Thyroid gland (tissue), 4 donors: ENCODE data around the gene TBC1D2B.

Source experiments
- CTCF ChIP-seq, 6 experiments: fragments of 200-600 bp in 3 of 6; fragments of 450-650 bp in 3 of 6; sonication (generic) in 3 of 6; IDR thresholded peaks; one replicate each; pipeline ENCODE4 v1.5.1; 2016 to 2019; ENCODE audit warnings: antibody characterized with exemption in 6 of 6, mild to moderate bottlenecking in 2 of 6, inconsistent platforms in 1 of 6, moderate library complexity in 1 of 6
- POLR2A ChIP-seq, 2 donors: fragments of 450-650 bp; IDR thresholded peaks; one replicate each; pipeline ENCODE4 v1.6.1; 2017; ENCODE audit warnings: antibody characterized with exemption in 2 of 2, mild to moderate bottlenecking in 2 of 2, moderate library complexity in 1 of 2

GRCh38 chr15:78007964-78008886 is 69.3 kb downstream of the TBC1D2B start:
- TF ChIP-seq POLR2A (IDR thresholded peaks at IDR 0.05): no peak
- no peak for TF ChIP-seq CTCF (IDR thresholded peaks at IDR 0.05)
